GM18909 (cell line): ENCODE measurements around the gene CISTR.

Source experiments
- ATAC-seq: cut with Tn5 transposase; IDR thresholded peaks from one replicate; pipeline ENCODE4 v1.9.1; 2021; ENCODE audit warnings: mild to moderate bottlenecking; ENCODE audit not compliant: unreplicated experiment, poor library complexity

CISTR gene

DNA sequence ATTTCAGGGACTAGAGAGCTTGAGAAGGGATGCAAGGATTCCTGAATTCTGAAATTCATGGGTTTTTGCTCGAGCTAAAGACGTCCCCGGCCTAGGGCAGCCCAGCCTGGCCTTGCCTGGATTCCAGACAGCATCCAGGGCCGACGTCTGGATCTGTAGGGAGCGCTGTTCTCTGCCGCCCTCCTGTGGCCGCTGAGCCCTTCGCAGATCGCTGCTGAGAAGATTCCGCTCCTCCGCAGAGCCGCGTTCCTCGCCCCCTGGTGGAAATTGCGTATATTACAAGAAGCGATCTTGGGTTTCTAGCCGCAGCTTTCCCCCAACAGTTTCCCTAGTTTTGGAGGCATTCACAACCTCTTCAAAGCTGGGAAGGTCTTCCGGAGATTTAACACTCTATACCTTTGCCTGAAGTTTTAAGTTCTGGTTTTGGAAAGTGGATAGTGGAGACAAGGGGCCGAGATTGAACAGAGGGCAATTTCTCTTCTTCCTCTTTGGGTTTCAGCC lies 5.1 kb downstream of the CISTR start:
- peak; percentile 35 for ATAC-seq

- ATAC-seq: no peak
Measured at GRCh38 chr12:53744751-53745150, 7.0 kb downstream of the CISTR start.

DNA sequence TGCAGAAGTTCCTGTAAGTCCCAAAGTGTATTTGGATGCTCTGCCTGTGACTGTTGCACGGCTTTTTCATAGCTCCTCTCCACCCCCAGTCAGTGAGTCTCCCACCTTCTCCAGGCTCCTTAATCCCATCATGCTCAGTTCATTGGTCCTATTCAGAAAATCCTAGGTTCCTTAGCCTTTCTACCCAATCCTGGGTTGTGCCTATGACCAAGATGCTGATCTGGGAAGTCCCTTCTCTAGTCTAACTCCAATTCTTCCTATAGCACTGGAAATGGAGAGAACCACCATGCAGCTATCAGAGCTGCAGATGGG lies 7.7 kb downstream of the CISTR start:
- no peak for ATAC-seq

DNA sequence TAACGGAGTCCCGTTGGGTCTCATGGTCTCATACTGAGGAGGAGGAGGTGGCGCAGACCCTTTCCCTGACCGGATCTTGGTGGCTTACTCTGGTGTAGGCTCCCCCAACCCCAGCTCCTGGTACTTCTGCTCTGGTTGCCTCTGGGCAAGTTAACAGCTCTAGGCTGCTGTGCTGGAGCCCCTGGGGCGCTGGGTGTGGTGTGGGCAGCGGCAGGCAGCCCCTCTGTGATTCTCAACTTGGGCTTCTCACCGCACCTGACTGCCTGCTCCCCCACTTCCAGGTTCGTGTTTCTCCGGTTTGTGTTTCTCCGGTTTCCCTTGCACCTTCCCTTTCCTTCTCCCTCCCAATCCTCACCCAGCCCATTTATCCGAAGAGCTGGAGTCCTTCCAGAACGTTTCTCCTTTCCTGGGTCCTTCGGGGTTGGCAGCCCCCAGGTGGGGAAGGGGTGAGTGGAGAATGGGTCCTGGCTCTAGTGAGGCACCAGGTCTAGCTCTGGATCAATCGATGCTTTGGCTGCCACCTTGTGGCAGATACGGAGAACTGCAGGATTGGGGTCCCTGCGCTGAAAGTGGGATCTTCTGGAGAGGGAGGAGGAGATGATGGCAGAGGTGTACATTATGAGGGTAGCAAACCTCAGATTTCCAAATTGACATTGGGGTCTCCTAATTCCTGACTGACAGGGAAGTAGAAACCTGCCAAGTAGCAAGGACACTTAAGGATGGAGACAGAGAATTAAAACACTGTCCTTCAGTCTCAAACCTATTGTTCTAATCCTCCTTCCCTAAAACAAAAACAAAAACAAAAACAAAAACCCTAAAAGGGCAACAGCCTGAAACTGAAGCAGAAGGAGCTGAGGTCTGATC lies 8.3 kb downstream of the CISTR start:
- no peak for ATAC-seq

- no peak for ATAC-seq
Measured at GRCh38 chr12:53740130-53740491, 11.7 kb downstream of the CISTR start.

DNA sequence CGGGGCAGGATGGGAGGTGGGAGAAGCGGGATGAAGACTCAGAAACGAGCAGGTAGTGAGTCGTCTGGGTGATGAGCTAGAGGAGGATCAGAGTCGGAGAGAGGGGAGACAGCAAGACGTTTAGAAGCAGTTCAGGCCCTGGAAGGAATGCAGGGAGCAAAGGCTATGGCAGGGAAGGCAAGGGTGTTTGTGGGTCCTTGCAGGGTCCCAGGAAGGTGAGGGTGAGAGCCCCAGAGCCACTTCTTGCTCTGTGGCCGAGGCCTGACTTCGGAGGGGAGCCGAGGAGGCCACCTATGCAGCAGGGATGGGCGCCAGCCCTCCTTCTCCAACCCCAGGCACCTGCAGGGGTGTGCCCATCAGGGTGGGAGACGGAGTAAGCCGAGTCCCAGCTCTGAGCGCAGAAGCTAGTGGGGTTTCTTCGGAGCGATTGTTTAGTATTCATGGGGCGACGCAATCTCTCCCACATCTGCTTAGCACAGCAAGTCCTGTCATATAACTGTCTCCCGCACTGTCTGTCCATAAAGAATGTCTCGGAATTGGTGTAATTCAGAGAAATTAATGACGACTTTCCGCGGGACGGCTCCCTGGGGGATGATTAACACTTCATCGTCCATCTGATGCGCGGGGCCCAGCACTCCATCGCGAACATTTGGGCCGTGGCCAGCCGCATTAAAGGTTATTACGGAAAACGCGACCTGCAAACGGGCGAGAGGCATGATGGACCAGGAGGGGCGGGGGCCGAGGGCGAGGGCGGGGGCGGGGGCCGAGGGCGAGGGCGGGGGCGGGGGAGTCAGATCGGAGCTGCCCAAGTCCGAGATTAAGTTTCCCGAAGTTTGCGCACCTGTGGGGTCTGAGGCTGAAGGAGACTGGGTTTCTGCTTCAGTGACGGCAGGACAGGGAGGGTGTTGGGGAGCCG lies 12.3 kb downstream of the CISTR start:
- ATAC-seq: no peak

DNA sequence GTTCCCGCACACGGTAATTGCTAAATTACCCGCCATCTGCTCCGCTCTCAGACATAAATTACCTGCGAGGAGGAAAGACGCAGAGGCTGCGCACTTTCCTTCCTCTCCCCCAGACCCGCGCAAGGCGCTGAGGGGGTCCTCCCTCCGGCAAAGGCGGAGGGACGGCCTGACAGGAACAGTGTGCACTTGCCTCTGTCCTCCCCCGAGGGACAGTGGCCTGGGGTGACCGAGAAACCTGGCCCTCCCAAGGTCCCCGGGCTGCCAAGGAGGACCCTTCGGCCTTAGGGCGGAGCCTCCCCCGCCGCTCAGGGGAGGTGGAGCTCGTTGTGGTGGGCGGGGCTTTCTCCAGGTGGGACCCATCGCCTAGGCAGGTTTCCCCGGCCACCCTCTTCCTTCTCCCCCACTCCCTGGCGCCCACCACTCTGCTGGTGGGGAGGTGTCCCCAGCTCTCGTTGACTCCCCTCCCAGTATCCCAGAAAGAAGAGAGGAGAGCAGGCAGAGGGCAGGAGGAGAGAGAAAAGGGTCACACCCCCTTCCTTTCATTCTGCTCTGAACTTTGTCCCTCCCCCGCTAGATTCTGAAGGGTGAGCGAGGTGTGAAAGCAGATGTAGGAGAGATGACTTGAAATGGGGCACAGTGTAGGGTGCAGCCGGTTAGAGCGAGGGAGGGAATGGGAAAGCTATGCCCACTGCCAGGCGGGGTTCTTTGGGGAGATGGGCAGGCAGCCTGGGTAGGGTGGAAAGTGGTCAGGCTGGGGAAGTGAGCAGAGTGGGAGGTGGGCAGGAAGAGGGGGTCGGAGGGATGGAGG lies 13.2 kb downstream of the CISTR start:
- no peak for ATAC-seq

DNA sequence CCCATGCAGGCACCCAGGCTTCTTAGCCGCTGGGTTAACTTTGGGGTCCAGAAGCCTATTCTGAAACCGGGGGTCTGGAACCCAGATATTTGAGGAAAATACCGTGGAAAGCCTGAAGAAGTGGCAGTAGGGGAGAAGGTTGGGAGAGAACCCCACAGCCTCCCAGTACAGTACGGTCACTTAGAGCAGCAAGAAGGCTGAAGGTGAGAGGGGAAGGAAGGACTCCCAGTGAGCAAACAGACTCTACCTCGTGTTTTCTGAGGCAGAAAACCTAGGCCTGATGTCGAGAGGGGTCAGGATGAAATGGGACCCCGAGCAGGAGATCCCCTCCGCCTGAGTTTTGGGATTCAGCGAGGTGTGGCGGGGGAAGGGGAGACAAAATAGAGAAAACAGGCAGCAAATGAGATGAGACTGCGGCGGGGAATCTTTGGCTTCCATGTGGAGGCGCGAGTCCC lies 13.8 kb downstream of the CISTR start:
- no peak for ATAC-seq

GRCh38 chr12:53737093-53737808 lies 14.5 kb downstream of the CISTR start:
- no peak for ATAC-seq

- no peak for ATAC-seq
Measured at GRCh38 chr12:53736592-53736991, 15.2 kb downstream of the CISTR start.

- ATAC-seq: no peak
Measured at GRCh38 chr12:53735556-53735955, 16.2 kb downstream of the CISTR start.

GRCh38 chr12:53734425-53734824 lies 17.4 kb downstream of the CISTR start:
- no peak for ATAC-seq

DNA sequence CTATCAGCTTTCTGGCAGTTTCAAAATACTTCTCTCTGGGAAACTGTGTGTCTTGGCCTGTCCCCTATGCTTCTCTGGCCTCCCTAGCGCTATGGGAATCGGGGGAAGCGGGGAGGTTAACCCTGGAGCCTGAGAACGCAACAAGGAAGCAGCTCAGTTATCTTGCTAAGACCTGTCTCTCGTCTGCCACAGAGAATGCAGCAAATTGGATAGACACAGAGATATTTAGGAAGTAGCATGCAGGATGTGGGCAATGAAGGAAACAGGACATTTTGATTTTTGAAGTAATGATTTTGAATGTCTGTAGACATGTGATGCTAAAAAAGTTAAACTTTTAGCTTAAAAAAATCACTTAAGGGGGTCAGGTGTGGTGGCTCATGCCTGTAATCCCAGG lies 18.0 kb downstream of the CISTR start:
- ATAC-seq: no peak

GRCh38 chr12:53733051-53733806 lies 18.6 kb downstream of the CISTR start:
- ATAC-seq: no peak

DNA sequence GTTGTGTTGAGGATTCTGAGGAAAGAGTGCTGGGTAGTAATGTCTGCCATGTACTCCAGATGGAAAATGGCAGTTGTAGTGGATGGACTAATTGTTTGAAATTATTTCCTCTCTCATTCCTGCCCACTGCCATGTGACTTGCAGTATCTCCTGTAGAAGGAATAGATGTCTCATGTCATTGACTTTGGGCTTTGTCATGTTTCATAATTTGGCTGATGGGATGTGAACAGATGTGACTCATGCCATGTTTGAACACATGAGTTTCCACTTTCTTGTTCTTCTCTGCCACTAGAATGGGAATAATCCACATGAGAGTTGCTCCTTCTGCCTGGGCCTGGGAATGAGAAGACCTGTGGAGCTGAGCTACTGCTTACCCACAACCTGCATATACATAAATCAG lies 22.1 kb downstream of the CISTR start:
- no peak for ATAC-seq

DNA sequence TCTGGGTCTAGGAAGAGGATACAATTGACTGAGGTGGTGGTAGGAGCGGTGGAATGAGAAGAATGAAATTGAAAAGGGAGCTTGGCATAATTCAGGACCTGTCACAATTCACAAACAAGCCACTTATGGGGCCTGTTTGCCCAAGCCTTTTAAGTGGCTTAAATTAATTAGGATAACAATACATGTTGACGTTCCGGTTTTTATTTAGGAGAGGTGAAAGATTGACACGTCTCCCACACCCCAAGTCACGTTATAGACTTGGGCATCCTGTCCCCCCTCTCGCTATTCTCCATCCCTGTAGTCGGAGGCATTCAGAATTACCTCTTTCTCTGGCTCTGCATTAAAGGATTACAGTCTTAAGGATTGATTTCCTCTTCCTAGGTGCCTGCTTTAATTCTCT lies 23.6 kb downstream of the CISTR start:
- no peak for ATAC-seq

- peak; percentile 98 for ATAC-seq
Measured at GRCh38 chr12:53727310-53728041, 24.3 kb downstream of the CISTR start, which contains the start of gene CALCOCO1. Gene CALCOCO1, minus strand, starts transcription at chr12:53727452. Its CDS starts 2,210 bp downstream, at chr12:53725242.

GRCh38 chr12:53726946-53727309 lies 24.9 kb downstream of the CISTR start:
- no peak for ATAC-seq
